ENCODE measurements around the gene IL1RN.

DNA sequence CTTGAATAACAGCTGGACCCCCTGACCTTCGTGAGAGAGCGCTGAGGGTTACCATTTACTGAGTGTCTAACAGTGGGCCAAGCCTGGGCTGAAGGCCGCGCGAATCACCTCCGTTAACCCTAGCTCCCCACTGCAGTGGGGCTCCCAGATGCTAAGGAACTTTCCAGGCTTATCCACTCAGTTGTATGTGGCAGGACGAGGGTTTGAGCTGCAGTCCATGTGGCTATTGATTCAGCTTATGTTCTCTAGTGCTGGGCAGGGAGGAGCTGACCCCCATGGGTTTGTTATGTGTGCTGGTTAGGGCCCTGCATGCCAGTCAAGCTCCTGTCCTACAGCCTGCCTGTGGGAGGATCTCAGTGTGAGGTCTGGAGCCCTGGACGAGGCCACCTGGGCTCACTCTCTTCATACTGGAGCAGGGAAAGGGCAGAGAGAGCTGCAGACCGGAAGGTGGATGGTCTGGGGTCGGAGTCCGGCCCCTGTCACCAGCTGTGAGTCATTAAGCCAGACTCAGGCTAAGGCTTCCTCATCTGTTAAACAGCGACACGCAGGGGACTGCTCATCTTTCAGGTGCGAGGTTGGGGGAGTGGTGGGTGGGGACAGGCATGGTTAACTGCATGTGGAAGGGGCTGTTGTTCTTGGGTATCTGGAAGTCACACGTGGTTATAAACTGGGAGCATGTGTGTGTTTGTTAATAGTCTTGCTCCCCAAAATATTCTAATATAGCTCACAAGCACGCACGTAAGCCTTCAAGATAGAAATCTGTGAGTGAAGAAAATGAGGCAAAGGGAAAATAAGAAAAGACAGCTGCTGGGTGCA is 52.9 kb downstream of the IL1RN start:
- TF ChIP-seq, protein P1, sequence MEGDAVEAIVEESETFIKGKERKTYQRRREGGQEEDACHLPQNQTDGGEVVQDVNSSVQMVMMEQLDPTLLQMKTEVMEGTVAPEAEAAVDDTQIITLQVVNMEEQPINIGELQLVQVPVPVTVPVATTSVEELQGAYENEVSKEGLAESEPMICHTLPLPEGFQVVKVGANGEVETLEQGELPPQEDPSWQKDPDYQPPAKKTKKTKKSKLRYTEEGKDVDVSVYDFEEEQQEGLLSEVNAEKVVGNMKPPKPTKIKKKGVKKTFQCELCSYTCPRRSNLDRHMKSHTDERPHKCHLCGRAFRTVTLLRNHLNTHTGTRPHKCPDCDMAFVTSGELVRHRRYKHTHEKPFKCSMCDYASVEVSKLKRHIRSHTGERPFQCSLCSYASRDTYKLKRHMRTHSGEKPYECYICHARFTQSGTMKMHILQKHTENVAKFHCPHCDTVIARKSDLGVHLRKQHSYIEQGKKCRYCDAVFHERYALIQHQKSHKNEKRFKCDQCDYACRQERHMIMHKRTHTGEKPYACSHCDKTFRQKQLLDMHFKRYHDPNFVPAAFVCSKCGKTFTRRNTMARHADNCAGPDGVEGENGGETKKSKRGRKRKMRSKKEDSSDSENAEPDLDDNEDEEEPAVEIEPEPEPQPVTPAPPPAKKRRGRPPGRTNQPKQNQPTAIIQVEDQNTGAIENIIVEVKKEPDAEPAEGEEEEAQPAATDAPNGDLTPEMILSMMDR (IDR thresholded peaks at IDR 0.05 in 4 of 5, conservative IDR thresholded peaks at IDR 0.05 in 1 of 5): no peak
- TF ChIP-seq POLR2A (IDR thresholded peaks at IDR 0.05): no peak
